GM08714 (cell line): ENCODE measurements around the gene GPANK1.
A peak's percentile ranks its signal among the peaks of the same experiment; 100 is the strongest.

Experiments
- H3K4me3 ChIP-seq: fragments of 200-500 bp; sonication (Bioruptor generic); 2 replicates; pipeline ENCODE4 v1.5.1; 2014; ENCODE audit warnings: mild to moderate bottlenecking, low read length, inconsistent platforms
- ZNF274 ChIP-seq: IDR thresholded peaks from 2 replicates; pipeline ENCODE4 v1.6.1; 2012; ENCODE audit warnings: mild to moderate bottlenecking, low read depth, low read length

Gene GPANK1

GRCh38 chr6:31701666-31702404, 37.0 kb upstream of the GPANK1 start:
- no peak for TF ChIP-seq ZNF274
- peak overlapping the region; percentile 94 for H3K4me3 ChIP-seq

- no peak for TF ChIP-seq ZNF274
Measured at GRCh38 chr6:31700740-31701401, 36.1 kb upstream of the GPANK1 start.

GRCh38 chr6:31697555-31697954, 32.8 kb upstream of the GPANK1 start:
- no peak overlapping the region for H3K4me3 ChIP-seq
- TF ChIP-seq ZNF274, result no peak

More at GRCh38 chr6:31700740-31701401, 36.1 kb upstream of the GPANK1 start:
- H3K4me3 ChIP-seq, result no peak overlapping the region

GRCh38 chr6:31693535-31693934, 28.7 kb upstream of the GPANK1 start:
- H3K4me3 ChIP-seq, result no peak overlapping the region
- TF ChIP-seq ZNF274, result no peak

GRCh38 chr6:31692886-31693285, 28.1 kb upstream of the GPANK1 start:
- H3K4me3 ChIP-seq, result no peak overlapping the region
- TF ChIP-seq ZNF274, result no peak

GRCh38 chr6:31692353-31692752, 27.6 kb upstream of the GPANK1 start:
- no peak for TF ChIP-seq ZNF274
- H3K4me3 ChIP-seq, result no peak overlapping the region

- TF ChIP-seq ZNF274, result no peak
- no peak overlapping the region for H3K4me3 ChIP-seq
Measured at GRCh38 chr6:31691564-31692108, 26.8 kb upstream of the GPANK1 start.

- no peak overlapping the region for H3K4me3 ChIP-seq
- no peak for TF ChIP-seq ZNF274
Measured at GRCh38 chr6:31691078-31691463, 26.3 kb upstream of the GPANK1 start.

- no peak overlapping the region for H3K4me3 ChIP-seq
- no peak for TF ChIP-seq ZNF274
Measured at GRCh38 chr6:31690231-31691077, 25.7 kb upstream of the GPANK1 start.

GRCh38 chr6:31689249-31690110, 24.7 kb upstream of the GPANK1 start:
- no peak for TF ChIP-seq ZNF274
- no peak overlapping the region for H3K4me3 ChIP-seq

- H3K4me3 ChIP-seq, result no peak overlapping the region
- no peak for TF ChIP-seq ZNF274
Measured at GRCh38 chr6:31687860-31688693, 23.3 kb upstream of the GPANK1 start.

- TF ChIP-seq ZNF274, result no peak
- no peak overlapping the region for H3K4me3 ChIP-seq
Measured at GRCh38 chr6:31687321-31687720, 22.5 kb upstream of the GPANK1 start.

GRCh38 chr6:31686483-31686882, 21.7 kb upstream of the GPANK1 start:
- TF ChIP-seq ZNF274, result no peak
- no peak overlapping the region for H3K4me3 ChIP-seq

GRCh38 chr6:31683591-31683990, 18.8 kb upstream of the GPANK1 start:
- H3K4me3 ChIP-seq, result no peak overlapping the region
- TF ChIP-seq ZNF274, result no peak
